GM21576 (cell line): ENCODE data around the gene MED31.
"Not testable (repeated sequence)": the region's sequence is repeated elsewhere in the genome, so short reads cannot be mapped to it uniquely, and the experiment has no call there.

Experiments used
- ATAC-seq: cut with Tn5 transposase; IDR thresholded peaks from one replicate; pipeline ENCODE4 v1.9.1; 2021; ENCODE audit warnings: mild to moderate bottlenecking, moderate library complexity; ENCODE audit not compliant: unreplicated experiment

Gene MED31

GRCh38 chr17:6632530-6632929 lies 18.9 kb downstream of the MED31 start:
- ATAC-seq: no peak

GRCh38 chr17:6630390-6630789 lies 21.0 kb downstream of the MED31 start:
- ATAC-seq: no peak

GRCh38 chr17:6627019-6627418 lies 24.4 kb downstream of the MED31 start:
- ATAC-seq: no peak

- ATAC-seq: no peak
These were observed 24.8 kb downstream of the MED31 start for GRCh38 chr17:6626616-6627015.

GRCh38 chr17:6623941-6624340 lies 27.5 kb downstream of the MED31 start:
- ATAC-seq: no peak

- no peak for ATAC-seq
These were observed 40.2 kb downstream of the MED31 start for GRCh38 chr17:6611231-6611630.

- no peak for ATAC-seq
These were observed 41.4 kb downstream of the MED31 start for GRCh38 chr17:6610011-6610410.

- ATAC-seq: no peak
These were observed 43.1 kb downstream of the MED31 start for GRCh38 chr17:6608321-6608720.

- ATAC-seq: no peak
These were observed 46.3 kb downstream of the MED31 start for GRCh38 chr17:6605142-6605541.

GRCh38 chr17:6603744-6604325 lies 47.6 kb downstream of the MED31 start:
- ATAC-seq: no peak

GRCh38 chr17:6602141-6602540 lies 49.3 kb downstream of the MED31 start:
- no peak for ATAC-seq

GRCh38 chr17:6599364-6599763 lies 52.0 kb downstream of the MED31 start:
- no peak for ATAC-seq

- no peak for ATAC-seq
These were observed 53.7 kb downstream of the MED31 start for GRCh38 chr17:6597727-6598126.

- ATAC-seq: no peak
These were observed 54.5 kb downstream of the MED31 start for GRCh38 chr17:6596941-6597340.

- ATAC-seq: no peak
These were observed 54.9 kb downstream of the MED31 start for GRCh38 chr17:6596511-6596910.

- no peak for ATAC-seq
These were observed 55.3 kb downstream of the MED31 start for GRCh38 chr17:6596081-6596480.

GRCh38 chr17:6593371-6593770 lies 58.0 kb downstream of the MED31 start:
- not testable (repeated sequence) for ATAC-seq
